ENCODE measurements around the gene LIPG.
"Not testable (repeated sequence)": the region's sequence is repeated elsewhere in the genome, so short reads cannot be mapped to it uniquely, and the experiment has no call there.

LIPG gene

DNA sequence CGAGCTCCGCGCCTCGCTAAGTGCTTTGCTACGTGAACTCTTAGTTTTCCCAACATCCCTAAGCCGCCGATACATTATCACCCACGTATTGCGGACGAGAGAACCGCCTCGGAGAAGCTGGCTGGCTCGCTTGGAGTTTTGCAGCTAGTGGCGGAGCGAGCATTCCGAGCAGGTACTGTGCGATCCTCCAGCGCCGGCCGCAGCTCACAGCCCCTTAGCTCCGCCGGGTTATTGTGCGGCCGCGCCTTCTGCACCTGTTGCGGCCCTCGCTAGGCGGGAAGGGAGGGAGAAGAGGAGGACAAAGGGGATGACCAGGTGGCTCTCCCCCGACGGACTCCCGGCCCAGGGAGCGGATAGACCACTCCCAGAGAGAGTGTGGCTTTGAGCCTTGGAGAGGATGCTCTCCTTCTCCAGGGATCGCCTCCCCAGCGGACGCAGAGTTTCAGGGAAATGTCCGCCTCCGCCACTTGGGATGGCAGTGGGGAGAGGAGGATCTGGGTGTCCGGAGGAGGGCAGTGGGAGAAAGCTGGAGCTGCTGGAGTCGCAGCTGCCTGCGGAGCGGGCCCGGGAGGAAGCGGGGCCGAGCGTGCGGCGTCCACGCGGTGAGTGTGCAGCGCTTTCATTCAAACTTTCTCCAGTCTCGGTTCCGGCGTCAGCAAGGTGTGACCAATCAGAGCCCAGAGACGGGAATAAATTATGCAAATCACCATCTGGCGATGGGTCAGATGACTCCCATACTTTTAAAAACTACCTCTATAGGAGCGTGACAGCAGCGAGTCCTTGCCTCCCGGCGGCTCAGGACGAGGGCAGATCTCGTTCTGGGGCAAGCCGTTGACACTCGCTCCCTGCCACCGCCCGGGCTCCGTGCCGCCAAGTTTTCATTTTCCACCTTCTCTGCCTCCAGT lies at the start of gene LIPG:
Gene LIPG, plus strand, starts transcription at position 769 of the 905 bp plus-strand sequence. CDS start 252 bp downstream, outside the sequence.
- no peak for DNase-seq (ENCODE audit: low spot score)

GRCh38 chr18:49512876-49513275 lies 49.0 kb upstream of the LIPG start:
- DNase-seq (ENCODE audit: low spot score): not testable (repeated sequence)

- no peak for DNase-seq (ENCODE audit: low spot score)
Observed at GRCh38 chr18:49514577-49514976, 47.3 kb upstream of the LIPG start.

DNA sequence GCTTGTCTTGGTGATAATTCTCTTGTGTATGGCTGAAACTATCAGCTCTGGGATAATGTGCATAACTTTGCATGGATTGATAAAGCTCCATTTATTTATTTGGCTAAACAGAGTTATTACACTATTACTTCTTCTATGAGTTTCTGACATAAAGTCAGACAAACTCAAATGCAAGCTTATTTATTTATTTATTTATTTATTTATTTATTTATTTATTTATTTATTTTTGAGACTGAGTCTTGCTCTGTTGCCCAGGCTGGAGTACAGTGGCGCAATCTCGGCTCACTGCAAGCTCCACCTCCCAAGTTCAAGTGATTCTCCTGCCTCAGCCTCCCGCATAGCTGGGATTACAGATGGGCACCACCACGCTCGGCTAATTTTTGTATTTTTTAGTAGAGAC lies 46.9 kb upstream of the LIPG start:
- DNase-seq (ENCODE audit: low spot score): not testable (repeated sequence)

- DNase-seq (ENCODE audit: low spot score): no peak
Observed at GRCh38 chr18:49515516-49515915, 46.3 kb upstream of the LIPG start.

DNA sequence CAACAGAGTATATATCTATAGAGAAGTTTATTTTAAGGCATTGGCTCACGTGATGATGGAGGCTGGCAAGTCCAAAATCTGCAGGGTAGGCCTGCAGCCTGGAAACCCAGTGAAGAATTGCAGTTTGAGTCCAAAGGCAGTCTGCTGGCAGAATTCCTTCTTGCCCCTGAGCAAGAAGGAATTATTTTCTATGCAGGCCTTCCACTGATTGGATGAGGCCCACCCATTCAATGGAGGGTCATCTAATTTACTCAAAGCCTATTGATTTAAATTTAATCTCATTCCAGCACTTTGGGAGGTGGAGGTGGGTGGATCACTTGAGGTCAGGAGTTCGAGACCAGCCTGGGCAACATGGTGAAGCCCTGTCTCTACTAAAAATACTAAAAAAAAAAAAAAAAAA lies 44.4 kb upstream of the LIPG start:
- DNase-seq (ENCODE audit: low spot score): no peak

- no peak for DNase-seq (ENCODE audit: low spot score)
Observed at GRCh38 chr18:49519101-49519971, 42.5 kb upstream of the LIPG start.

DNA sequence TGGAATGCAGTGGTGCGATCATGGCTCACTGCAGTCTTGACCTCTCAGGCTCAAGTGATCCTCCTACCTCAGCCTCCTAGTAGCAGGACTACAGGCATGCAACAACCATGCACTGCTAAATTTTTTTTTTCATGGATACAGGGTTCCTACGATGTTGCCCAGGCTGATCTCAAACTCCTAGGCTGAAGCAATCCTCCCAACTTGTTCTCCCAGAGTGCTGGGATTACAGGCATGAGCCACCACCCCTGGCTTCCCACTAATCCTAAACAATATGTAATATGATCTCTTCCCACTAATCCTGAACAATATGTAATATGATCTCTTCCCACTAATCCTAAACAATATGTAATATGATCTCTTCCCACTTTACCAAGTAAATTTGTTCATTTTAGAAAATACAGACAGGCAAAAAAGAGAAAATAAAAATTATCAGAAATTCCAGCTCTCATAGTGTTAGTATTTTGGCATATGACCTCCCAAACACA lies 41.2 kb upstream of the LIPG start:
- DNase-seq (ENCODE audit: low spot score): no peak

DNA sequence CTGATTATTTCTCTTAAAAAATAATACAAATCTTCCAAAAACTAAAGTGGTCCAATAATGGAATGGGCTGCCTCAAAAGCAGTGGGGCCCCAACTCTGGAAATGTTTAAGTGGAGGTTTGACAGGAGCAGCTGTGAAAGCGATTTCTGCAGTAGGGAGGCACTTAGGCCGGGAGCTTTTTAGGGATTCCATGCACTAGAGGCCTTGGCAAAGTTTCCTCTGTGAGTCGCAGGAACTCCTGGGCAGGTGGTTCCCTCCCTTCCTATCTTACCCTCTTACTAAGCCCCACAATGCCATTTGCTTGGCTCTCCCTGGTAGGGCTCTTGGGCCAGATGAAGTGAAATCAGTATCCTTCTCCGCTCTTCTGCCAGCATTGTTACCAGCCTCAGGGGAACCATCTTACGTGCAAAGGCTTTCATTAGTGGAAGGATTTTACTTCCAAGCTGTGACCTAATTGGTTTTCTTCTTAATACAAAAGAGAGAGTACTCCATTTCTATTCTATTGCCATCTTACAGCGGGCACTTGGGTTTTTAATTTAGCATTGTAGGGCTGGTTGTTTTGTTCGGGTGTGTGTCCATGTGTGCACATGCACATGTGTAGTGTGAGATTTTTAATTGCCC lies 40.5 kb upstream of the LIPG start:
- no peak for DNase-seq (ENCODE audit: low spot score)

DNA sequence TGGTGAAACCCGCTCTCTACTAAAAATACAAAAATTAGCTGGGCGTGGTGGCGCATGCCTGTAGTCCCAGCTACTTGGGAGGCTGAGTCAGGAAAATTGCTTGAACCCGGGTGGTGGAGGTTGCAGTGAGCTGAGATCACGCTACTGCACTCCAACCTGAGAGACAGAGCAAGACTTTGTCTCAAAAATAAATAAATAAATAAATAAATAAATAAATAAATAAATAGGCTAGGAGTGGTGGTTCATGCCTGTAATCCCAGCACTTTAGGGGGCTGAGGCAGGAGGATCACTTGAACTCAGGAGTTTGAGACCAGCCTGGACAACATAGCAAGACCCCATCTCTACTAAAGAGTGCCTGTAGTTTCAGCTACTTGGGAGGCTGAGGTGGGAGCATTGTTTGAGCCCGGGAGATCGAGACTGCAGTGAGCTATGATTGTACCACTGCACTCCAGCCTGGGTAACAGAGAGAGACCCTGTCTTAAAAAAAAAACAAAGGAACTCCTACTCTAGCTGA lies 38.2 kb upstream of the LIPG start:
- not testable (repeated sequence) for DNase-seq (ENCODE audit: low spot score)

- DNase-seq (ENCODE audit: low spot score): no peak
Observed at GRCh38 chr18:49524349-49524748, 37.5 kb upstream of the LIPG start.

DNA sequence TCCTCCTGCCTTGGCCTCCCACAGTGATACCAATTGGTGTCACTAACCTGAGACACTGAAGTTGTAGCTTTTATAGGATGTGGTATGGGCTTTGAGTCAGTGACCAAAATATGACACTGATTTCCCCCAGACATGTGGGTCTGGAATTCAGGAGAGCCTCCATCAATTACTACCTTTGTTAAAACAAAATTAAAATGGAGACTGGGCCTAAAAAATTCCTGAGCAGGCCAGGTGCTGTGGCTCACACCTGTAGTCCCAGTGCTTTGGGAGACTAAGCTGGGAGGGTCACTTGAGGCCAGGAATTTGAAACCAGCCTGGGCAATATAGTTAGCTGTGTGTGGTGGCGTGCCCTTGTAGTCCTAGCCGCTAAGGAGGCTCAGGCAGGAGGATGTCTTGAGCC lies 36.9 kb upstream of the LIPG start:
- no peak for DNase-seq (ENCODE audit: low spot score)

GRCh38 chr18:49525981-49526380 lies 35.9 kb upstream of the LIPG start:
- DNase-seq (ENCODE audit: low spot score): no peak

DNA sequence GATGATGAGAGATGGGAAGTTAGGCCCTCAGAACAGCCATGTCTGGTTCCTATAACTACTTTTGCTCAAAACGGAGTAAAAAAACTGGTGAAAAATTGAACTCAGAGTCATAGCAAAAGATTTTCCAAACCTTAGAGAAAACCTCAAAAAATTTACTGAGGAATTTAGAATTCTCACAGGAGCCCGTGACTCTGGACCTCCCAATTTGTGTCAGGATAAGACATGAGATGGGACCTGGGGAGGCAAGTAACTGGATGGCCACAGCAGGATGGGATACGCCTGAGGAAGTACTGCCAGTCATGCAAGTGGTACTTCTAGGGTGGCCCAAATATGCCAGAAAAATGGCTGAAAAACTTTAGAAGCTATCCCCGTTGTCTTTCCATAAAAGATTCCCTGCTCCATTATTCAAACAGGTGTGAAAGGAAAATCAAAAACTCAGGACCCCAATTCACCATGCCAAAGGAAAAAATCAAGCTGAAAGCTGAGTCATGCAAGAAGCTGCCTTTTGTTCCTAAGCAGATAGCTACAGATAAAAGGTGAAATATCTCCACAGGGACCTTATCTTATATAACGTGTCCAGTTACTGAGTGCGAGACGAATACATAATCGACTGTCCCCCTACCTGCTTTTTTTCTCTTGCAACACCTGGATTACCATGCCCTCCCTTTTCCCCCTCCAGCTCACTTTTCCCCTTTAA lies 34.1 kb upstream of the LIPG start:
- DNase-seq (ENCODE audit: low spot score): no peak

DNA sequence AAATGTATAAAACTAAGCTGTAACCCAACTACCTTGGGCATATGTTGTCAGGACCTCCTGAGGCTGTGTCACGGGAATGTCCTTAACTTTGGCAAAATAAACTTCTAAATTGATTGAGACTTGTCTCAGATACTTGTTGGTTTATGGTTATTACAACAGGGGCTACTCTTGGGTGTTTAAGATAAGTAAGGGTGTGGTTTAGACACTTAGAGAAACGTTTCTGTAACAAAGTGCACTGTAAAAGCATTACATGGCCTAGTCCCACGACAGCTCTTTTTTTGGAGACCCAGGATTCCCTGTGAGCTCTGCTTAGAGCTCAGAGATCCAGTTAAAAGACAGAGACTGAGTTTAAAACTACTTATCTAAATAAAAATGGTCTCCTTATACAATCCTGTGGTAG lies 32.3 kb upstream of the LIPG start:
- no peak for DNase-seq (ENCODE audit: low spot score)

- no peak for DNase-seq (ENCODE audit: low spot score)
Observed at GRCh38 chr18:49531678-49532153, 30.1 kb upstream of the LIPG start.

- no peak for DNase-seq (ENCODE audit: low spot score)
Observed at GRCh38 chr18:49534846-49535601, 26.8 kb upstream of the LIPG start.

DNA sequence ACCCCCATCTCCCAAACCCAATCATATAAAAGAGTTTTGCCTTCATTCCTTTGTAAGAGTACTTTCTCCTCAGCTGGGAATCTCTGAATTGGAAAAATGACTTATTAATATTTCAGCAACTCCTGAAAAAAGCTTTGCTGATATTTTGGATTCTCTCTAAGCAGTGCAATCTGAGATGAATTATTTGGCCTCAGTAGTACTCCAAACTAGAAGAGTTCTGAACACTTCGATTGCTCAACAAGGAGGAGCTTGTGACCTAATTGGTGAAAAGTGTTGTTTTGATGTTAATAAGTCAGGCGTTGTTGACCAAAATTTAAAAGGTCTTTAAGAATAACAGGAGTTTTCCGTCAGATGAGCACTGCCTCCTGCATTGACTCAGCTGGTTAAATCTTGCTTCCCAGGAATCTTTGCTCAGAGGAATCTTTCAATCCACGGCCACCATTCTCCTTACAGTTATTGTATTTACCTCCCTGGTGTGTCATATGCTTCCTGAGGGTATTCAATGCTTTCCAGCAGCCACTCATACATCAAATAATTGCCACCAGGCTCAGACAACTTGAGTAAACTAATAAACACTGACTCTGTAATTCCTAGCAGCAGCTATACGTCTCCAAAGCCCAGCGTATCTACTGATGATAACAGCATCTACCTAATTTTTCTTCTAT lies 24.5 kb upstream of the LIPG start:
- no peak for DNase-seq (ENCODE audit: low spot score)

- no peak for DNase-seq (ENCODE audit: low spot score)
Observed at GRCh38 chr18:49544362-49544761, 17.5 kb upstream of the LIPG start.

GRCh38 chr18:49546278-49546677 lies 15.6 kb upstream of the LIPG start:
- no peak for DNase-seq (ENCODE audit: low spot score)
